ENCODE data around the gene TMEM52.

GRCh38 chr1:1938613-1939295, 19.7 kb upstream of the TMEM52 start:
- TF ChIP-seq POLR2AphosphoS5 (IDR thresholded peaks at IDR 0.05) (no peak), POLR2A (IDR thresholded peaks at IDR 0.05; ENCODE audit: low read depth) (no peak), EP300 (IDR thresholded peaks at IDR 0.05) (no peak)
- TF ChIP-seq, protein P1, sequence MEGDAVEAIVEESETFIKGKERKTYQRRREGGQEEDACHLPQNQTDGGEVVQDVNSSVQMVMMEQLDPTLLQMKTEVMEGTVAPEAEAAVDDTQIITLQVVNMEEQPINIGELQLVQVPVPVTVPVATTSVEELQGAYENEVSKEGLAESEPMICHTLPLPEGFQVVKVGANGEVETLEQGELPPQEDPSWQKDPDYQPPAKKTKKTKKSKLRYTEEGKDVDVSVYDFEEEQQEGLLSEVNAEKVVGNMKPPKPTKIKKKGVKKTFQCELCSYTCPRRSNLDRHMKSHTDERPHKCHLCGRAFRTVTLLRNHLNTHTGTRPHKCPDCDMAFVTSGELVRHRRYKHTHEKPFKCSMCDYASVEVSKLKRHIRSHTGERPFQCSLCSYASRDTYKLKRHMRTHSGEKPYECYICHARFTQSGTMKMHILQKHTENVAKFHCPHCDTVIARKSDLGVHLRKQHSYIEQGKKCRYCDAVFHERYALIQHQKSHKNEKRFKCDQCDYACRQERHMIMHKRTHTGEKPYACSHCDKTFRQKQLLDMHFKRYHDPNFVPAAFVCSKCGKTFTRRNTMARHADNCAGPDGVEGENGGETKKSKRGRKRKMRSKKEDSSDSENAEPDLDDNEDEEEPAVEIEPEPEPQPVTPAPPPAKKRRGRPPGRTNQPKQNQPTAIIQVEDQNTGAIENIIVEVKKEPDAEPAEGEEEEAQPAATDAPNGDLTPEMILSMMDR (IDR thresholded peaks at IDR 0.05): no peak
